ENCODE data around the gene CLCN7. TPM values are rescaled to one million over a fixed set of nuclear protein-coding genes. Genes with fewer than 3 reads are reported as not detected.

The CLCN7 gene
- 53.9 to 85.2 TPM (median 80.1 TPM) in 5 replicates for total RNA-seq (2022; extraction: Qiagen RNA extraction)

DNA sequence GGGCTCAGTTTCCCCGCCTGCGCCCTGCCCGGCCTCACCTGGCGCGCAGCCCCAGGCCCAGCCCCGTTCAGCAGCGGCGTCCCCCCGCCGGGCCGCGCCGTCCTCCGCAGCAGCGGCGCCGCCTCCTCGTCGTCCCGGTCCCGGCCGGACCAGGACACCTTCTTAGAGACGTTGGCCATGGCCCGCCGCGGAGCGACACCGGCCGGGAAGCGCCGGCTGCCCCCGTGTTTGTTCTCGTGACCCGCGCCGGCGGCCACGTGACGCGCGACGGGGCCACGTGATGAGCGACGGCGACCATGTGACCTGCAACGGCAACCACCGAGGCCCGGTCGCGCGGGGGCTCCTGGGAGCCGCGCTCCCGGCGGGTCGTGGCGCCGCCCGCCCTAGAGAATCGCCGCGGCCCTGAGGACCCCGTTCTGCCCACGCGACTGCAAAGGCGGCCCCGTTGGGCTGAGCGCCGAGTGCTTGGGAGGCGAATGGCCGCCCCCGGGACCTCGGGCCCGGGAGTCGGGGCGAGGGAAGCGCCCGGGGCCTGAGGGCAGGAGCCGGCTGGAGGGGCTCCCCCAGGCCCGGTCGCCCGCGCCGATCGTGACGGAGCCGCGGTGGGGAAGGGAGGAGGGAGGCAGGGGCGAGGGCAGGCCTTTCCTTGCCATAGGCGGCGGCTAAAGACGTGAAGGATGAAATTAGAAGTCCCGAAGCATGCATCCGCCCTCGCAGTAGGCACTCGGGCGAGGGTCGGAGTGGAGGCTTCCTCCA is at the start of gene CLCN7:
Gene CLCN7, minus strand, starts transcription at position 233 of the 756 bp plus-strand sequence. Its CDS starts 54 bp downstream, at position 179.

GRCh38 chr16:1492923-1493745 is 18.3 kb upstream of the CLCN7 start, which contains the start of gene TELO2:
TSS of gene TELO2 (plus strand) at chr16:1493360. CDS start at chr16:1494282, 922 bp downstream.

DNA sequence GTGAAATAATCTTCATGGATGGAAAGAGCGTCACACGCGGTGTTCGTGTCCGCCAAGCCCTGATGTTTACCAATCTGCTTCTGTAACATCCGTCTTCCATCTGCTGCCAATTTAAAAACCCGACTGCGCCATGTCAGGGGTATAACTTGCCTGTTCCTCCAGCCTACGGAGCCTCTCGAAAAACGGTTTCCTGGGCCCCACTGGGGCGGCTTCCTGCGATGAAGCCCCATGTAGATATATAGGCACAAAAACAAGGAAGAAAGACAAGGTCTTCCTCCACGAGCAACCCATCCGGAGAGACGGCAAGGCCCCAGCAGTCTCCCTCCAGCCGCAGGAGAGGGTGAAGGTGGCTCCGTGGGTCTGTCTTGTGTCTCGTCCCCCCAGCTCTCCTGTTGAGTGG is 13.8 kb upstream of the CLCN7 start, which contains the start of gene PTX4:
Gene PTX4, minus strand, starts transcription at position 326 of the 400 bp plus-strand sequence. Its CDS starts 35 bp downstream, at position 291.

GRCh38 chr16:1443980-1444729 is 30.7 kb downstream of the CLCN7 start, which contains the start of gene CCDC154:
TSS of gene CCDC154 (minus strand) at chr16:1444556. CDS start at chr16:1444322, 234 bp downstream.

GRCh38 chr16:1430759-1431496 is 43.9 kb downstream of the CLCN7 start, which contains the start of gene PERCC1:
TSS of gene PERCC1 (plus strand) at chr16:1431078. CDS start at chr16:1432594, 1,516 bp downstream.

GRCh38 chr16:1414532-1415260 is 60.1 kb downstream of the CLCN7 start, which contains the start of gene UNKL:
TSS of gene UNKL (minus strand) at chr16:1414704. CDS start at chr16:1414691, 13 bp downstream.

Other genes with a start within 250 kb of the CLCN7 start
- gene TPSG1, start 249.8 kb downstream of the CLCN7 start, total RNA-seq (2022; extraction: Qiagen RNA extraction): 0.08 to 0.24 TPM (median 0.13 TPM) in 3 of 5 replicates, not detected in the others
- 0.09 to 0.15 TPM (median 0.12 TPM) in 3 of 5 replicates, not detected in the others for gene TPSB2, start 244.8 kb downstream of the CLCN7 start, total RNA-seq (2022; extraction: Qiagen RNA extraction)
- gene TPSAB1, start 234.3 kb downstream of the CLCN7 start, total RNA-seq (2022; extraction: Qiagen RNA extraction): 0.13 TPM in 1 of 5 replicates, not detected in the others
- gene TPSD1, start 219.0 kb downstream of the CLCN7 start, total RNA-seq (2022; extraction: Qiagen RNA extraction): not detected in 5 replicates
- 156 to 190 TPM (median 161 TPM) in 5 replicates for gene UBE2I, start 165.4 kb downstream of the CLCN7 start, total RNA-seq (2022; extraction: Qiagen RNA extraction)
- 0.38 to 1.3 TPM (median 1.0 TPM) in 5 replicates for gene BAIAP3, start 141.4 kb downstream of the CLCN7 start, total RNA-seq (2022; extraction: Qiagen RNA extraction)
- 54.7 to 102 TPM (median 97.7 TPM) in 5 replicates for gene TSR3, start 123.2 kb downstream of the CLCN7 start, total RNA-seq (2022; extraction: Qiagen RNA extraction)
- gene GNPTG, start 123.1 kb downstream of the CLCN7 start, total RNA-seq (2022; extraction: Qiagen RNA extraction): 27.0 to 40.3 TPM (median 36.2 TPM) in 5 replicates
- gene UNKL, start 60.3 kb downstream of the CLCN7 start, total RNA-seq (2022; extraction: Qiagen RNA extraction): 25.1 to 45.3 TPM (median 44.6 TPM) in 5 replicates
- 33.3 to 40.0 TPM (median 37.9 TPM) in 5 replicates for gene UQCC4, start 54.3 kb downstream of the CLCN7 start, total RNA-seq (2022; extraction: Qiagen RNA extraction)
- gene PERCC1, start 44.0 kb downstream of the CLCN7 start, total RNA-seq (2022; extraction: Qiagen RNA extraction): not detected in 5 replicates
- 0.11 to 0.51 TPM (median 0.46 TPM) in 4 of 5 replicates, not detected in the other for gene CCDC154, start 30.5 kb downstream of the CLCN7 start, total RNA-seq (2022; extraction: Qiagen RNA extraction)
- not detected in 5 replicates for gene PTX4, start 13.9 kb upstream of the CLCN7 start, total RNA-seq (2022; extraction: Qiagen RNA extraction)
- gene TELO2, start 18.3 kb upstream of the CLCN7 start, total RNA-seq (2022; extraction: Qiagen RNA extraction): 23.9 to 48.2 TPM (median 45.1 TPM) in 5 replicates
- not detected in 5 replicates for gene TMEM204, start 58.6 kb upstream of the CLCN7 start, total RNA-seq (2022; extraction: Qiagen RNA extraction)
- 7.8 to 9.4 TPM (median 9.2 TPM) in 5 replicates for gene IFT140, start 137.0 kb upstream of the CLCN7 start, total RNA-seq (2022; extraction: Qiagen RNA extraction)
- gene CRAMP1, start 137.3 kb upstream of the CLCN7 start, total RNA-seq (2022; extraction: Qiagen RNA extraction): 11.3 to 18.8 TPM (median 17.0 TPM) in 5 replicates
- gene JPT2, start 203.3 kb upstream of the CLCN7 start, total RNA-seq (2022; extraction: Qiagen RNA extraction): 164 to 217 TPM (median 172 TPM) in 5 replicates
- gene MAPK8IP3, start 231.2 kb upstream of the CLCN7 start, total RNA-seq (2022; extraction: Qiagen RNA extraction): 34.2 to 66.6 TPM (median 61.2 TPM) in 5 replicates

All from A549 treated with CORT108297 at 1 μM for 4 hours (cell line).